IPS-NIHi7 (cell line): Measurements from ENCODE around the gene RBM8A.

Source experiments
- DNase-seq: peaks from one replicate; pipeline ENCODE4 v3.0.0; 2012; ENCODE audit warnings: mixed read lengths; ENCODE audit errors: extremely low spot score

RBM8A gene

DNA sequence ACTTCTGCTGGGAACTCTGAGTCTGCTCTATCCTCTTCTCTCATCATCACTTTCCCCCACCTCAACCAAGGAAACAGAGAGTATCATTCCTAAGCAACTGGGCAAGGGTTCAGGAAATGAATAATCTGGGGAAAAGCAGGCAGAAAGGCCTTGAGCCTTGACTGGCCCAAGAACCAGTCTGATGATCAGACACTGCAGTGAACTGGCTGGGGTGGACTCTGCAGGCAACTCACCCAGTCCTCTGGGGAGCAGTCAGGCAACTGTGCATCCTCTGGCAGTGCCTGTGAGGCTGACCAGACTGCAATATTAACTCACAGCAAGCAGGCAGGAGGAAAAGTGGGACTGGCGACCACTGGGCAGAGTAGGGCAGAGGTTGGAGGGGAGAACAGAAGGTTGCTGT lies 42.6 kb downstream of the RBM8A start:
- DNase-seq = no peak

DNA sequence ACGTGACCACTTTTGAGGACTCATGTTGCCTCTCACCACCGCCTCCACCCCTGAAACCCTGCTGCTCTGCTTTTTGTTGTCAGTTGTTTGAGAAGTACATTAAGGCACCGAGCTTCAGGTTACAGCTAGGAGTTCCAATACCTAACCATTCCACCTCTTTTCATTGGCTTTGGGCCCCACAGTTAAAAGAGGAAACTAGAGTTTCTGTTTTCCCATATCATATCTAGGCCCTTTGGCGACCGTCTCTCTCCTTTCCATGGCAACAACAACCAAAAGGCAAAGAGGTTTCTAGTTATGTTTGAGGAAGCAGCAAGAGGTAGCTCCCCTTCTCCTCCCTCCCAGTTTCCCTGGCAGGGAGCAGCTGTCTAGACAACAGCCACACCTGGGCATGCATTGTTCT lies 47.5 kb downstream of the RBM8A start:
- DNase-seq = no peak

DNA sequence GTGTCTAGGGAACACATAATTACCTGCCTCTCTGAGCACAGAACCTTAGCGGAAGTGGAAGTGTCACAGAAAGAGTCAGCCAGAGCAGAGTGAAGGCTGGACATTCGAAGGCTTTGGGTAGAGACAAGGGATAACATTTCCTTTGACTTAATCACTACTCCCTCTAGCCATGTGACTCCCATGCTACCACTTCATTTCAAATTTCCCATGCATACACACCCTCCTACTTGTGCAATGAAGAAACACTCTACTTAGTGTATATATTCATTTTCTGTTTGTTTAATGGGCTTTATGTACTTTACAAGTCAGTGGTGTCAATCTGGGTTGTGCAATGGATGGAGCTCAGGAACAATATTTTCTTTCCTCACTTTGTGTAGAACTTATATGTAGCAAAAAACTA lies 48.6 kb downstream of the RBM8A start:
- DNase-seq = no peak

DNA sequence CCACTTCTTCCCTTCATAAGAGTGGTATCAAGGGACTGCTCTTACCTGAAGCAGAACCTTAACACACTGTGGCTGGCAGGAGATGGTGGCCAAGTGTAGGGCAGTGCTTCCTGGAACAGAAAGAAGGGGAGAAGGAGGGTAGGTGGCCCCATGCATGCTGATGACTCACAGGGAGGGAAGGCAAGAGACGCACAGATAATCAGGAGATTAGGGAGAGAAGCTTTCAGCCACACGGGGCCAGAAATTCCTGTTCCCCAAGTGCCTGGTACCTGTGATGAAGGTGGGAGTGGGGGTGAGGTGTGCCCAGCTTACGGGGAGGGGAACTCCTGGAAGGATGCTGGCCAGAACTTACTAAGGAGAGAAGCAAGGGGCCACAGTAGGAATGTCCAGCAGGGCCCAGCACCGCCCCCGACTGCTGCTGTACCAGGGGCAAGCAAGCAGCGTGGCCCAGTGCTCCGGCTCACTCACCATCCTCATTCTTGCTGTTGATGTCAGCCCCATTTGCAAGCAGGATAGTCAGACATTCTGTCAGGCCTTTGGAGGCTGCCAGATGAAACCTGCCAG lies 49.3 kb downstream of the RBM8A start:
- no peak for DNase-seq

DNA sequence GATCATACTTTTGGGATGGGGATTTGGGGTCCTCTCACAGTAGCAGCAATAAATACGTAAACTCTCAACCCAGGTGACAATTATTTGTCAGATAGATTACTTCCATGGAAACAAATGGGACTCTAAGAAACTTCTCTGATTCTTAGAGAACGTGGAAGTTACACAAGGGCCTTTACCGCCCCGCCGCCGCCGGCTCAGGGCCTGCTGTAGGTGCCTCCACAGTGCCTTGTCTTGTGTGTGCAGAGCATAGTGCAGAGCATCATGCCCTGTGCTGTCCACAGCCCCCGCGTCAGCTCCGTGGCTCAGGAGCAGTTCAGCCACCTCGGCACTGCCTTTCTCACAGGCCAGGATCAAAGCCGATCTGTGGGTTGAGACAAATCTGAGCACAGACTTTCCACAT lies 52.6 kb downstream of the RBM8A start:
- no peak for DNase-seq

DNA sequence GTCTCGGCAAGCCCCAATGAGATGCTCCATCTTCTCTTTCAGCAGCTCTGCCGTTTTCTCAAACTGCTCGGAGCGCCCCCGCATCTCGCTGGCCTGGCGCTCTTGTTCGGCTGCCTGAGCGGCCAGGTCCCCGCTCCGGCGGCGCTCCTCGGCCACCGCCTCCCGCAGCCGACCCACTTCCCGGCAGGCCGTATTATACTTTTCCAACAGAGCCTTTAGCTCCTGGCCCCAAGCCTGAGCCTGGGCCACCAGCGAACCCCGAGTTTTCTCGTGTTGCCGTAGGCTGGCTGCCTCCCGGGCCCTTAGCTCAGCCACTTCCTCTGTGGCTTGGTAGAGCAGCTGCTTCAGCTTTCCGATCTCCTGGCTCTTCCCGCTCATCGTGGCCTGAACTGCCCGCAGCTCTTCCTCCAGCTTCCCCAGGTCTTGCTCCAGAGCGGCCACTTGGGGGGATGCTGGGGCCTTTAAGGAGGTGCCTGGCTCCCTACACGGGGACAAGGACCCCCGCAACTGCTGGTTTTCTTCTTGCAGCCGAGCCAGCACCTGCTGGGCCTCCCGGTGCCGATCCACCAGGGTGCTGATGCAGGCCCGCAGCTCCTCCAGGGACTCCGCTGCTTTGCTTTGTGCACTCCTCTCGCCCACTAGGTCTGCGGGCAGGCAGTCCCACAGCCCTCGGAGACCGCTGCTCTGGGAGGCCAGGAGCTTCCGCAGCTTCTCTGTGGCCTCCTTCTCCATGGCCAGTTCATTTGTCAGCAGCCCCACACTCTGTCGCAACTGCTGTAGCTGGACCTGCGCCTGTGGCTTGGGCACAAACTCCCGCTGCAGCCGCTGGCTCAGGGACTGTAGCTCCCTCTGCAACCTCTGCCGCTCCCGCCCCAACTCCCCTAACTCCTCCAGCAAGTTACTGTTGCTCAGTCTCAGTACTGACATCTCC lies 55.0 kb downstream of the RBM8A start:
- peak; percentile 56 for DNase-seq
